Measurements from ENCODE around the gene CNOT2. TPM values are rescaled to one million over a fixed set of nuclear protein-coding genes. Genes with fewer than 3 reads are reported as not detected.

Gene CNOT2
- total RNA-seq, 3 donors from 2014 or later = 80.3 to 86.2 (median 81.0) TPM

DNA sequence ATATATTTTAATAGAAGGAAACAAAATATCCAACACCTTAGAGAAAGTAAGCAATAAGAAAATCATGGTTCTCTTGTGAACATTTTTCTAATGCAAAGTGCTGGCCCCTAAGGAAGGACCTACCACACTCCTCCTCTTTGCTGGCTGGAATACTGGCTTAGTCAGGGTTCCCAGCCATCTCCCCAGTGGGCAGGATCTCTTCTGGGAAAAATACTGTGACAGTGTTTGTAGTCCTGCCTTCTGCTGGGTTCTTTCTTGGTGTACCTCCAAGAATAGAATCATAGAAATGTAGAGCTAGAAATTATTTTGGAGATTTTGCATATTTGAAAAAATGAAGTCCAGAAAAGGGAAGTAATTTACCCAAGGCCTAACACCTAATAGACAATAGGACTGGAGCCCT lies 154.8 kb downstream of the CNOT2 start:
- Histone ChIP-seq H3K4me1 (ENCODE audit: low read depth) (no peaks in the 10 kb centered on the region), H3K4me3 (no peak overlapping the region), H3K9me3 (no peaks in the 10 kb centered on the region), H3K36me3 (ENCODE audit: low read depth) (no peaks in the 10 kb centered on the region)
- intact Hi-C loops (cut with DNase I, micrococcal nuclease) = no loop called here
- TF ChIP-seq, protein P1, sequence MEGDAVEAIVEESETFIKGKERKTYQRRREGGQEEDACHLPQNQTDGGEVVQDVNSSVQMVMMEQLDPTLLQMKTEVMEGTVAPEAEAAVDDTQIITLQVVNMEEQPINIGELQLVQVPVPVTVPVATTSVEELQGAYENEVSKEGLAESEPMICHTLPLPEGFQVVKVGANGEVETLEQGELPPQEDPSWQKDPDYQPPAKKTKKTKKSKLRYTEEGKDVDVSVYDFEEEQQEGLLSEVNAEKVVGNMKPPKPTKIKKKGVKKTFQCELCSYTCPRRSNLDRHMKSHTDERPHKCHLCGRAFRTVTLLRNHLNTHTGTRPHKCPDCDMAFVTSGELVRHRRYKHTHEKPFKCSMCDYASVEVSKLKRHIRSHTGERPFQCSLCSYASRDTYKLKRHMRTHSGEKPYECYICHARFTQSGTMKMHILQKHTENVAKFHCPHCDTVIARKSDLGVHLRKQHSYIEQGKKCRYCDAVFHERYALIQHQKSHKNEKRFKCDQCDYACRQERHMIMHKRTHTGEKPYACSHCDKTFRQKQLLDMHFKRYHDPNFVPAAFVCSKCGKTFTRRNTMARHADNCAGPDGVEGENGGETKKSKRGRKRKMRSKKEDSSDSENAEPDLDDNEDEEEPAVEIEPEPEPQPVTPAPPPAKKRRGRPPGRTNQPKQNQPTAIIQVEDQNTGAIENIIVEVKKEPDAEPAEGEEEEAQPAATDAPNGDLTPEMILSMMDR (IDR thresholded peaks at IDR 0.05) = no peak
- no peak for DNase-seq
- no peak for ATAC-seq

DNA sequence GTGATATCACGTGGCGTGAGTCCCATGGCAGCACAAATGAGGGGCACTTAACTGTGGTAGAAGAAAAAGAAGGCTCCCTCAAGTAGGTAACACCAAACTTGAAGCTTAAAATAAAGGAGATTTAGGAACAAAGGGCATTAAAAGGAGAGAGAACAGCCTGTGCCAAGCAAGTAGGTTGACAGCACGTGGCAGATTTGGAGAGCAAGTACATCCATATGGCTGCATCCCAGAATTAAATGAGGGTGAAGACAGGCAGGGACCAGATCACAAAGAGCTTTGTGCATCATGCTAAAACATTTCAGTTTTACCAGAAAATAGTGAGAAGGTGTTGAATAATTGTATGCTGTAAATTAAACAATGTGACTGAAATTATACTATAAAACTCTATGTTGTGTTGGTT lies 155.6 kb downstream of the CNOT2 start:
- ATAC-seq (no peak), DNase-seq (no peak)
- Histone ChIP-seq H3K4me3 (no peak overlapping the region), H3K4me1 (ENCODE audit: low read depth) (no peaks in the 10 kb centered on the region), H3K9me3 (no peaks in the 10 kb centered on the region), H3K36me3 (ENCODE audit: low read depth) (no peaks in the 10 kb centered on the region)
- TF ChIP-seq, protein P1 (IDR thresholded peaks at IDR 0.05) = no peak
- intact Hi-C loops (cut with DNase I, micrococcal nuclease) = no loop called here

DNA sequence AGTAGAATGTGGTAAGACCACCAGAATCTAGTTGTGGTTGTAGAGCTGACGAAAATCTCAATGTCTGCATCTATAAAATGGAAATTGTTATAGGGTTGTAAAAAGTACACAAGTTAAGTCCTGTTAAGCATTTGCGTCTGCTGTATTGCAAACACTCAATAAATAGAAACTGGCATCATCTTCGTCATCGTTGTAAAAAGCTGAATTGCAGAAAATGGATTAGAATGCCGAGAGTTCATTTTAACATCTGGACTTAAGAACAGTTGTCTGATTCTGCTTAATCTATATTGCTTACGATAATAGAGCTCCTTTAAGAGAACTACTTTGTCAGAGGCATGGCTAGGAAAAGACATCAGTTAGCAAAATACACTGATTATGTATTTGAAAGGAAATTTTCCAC lies 156.1 kb downstream of the CNOT2 start:
- intact Hi-C loops (cut with DNase I, micrococcal nuclease) = no loop called here
- no peak for ATAC-seq
- H3K4me3 ChIP-seq = no peak overlapping the region
- H3K36me3 ChIP-seq (ENCODE audit: low read depth) = no peaks in the 10 kb centered on the region
- TF ChIP-seq, protein P1 (IDR thresholded peaks at IDR 0.05) = no peak
- DNase-seq = no peak
- H3K4me1 ChIP-seq (ENCODE audit: low read depth) = no peaks in the 10 kb centered on the region
- H3K9me3 ChIP-seq = no peaks in the 10 kb centered on the region

DNA sequence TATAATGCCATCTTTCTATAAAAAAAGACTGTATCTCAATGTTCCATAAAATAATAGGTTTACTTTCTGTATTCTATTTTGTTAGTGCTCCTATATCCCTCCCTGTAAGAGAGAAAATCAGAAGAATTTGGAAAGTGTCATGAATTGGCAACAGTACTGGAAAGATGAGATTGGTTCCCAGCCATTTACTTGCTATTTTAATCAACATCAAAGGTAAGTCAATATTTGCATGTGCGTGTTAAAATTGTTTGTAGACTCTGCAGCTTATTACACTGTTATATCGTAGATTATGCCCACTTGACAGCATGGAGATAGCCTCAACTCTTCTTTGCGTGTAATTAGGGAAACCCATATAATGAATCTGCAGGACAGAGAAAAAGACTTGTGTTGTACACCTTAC lies 156.9 kb downstream of the CNOT2 start:
- no peaks in the 10 kb centered on the region for H3K4me1 ChIP-seq (ENCODE audit: low read depth)
- intact Hi-C loops (cut with DNase I, micrococcal nuclease) = no loop called here
- no peaks in the 10 kb centered on the region for H3K36me3 ChIP-seq (ENCODE audit: low read depth)
- ATAC-seq = no peak
- TF ChIP-seq, protein P1 (IDR thresholded peaks at IDR 0.05) = no peak
- no peak overlapping the region for H3K4me3 ChIP-seq
- H3K9me3 ChIP-seq = no peaks in the 10 kb centered on the region
- DNase-seq = no peak

DNA sequence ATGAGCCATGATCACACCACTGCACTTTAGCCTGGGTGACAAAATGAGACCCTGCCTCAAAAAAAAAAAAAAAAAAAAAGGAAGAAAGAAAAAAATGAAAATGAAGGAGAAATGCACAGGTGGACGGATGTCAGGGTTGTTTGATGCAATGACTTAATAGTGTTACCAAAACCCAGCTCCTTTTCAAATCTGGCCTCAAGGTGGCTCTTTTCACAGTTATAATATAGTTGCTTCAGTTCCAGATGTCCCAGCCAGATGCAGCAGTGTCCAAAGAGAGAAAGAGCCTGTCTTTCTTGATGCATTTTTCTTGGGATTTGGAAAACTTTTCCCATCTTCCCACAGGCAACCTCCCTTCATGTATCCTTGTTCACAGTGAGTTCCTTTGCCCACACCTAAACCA lies 159.4 kb downstream of the CNOT2 start:
- TF ChIP-seq, protein P1 (IDR thresholded peaks at IDR 0.05) = no peak
- H3K4me1 ChIP-seq (ENCODE audit: low read depth) = no peaks in the 10 kb centered on the region
- no peak overlapping the region for H3K4me3 ChIP-seq
- H3K36me3 ChIP-seq (ENCODE audit: low read depth) = no peaks in the 10 kb centered on the region
- ATAC-seq (no peak), DNase-seq (peak in 1 of 3 donors; percentile 2)
- intact Hi-C loops (cut with DNase I, micrococcal nuclease) = no loop called here
- H3K9me3 ChIP-seq = no peaks in the 10 kb centered on the region

DNA sequence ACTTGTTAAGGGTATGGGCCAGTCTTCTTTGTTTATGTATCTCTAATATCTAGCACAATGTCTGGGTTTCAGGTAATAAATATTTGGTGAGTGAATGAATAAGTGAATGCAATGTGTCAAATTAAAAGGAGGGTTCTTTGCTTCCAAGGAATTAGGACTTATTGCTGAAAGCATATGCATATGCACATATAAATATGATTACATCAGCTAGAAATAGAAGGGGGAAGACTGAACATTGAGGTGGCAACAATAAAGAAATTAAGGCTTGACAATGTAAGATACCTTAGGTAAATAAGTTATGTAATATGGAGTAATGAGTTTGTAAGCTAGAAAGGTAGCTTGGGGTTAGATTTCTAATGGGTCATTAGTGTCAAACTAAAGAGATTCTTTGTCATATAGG lies 160.6 kb downstream of the CNOT2 start:
- Histone ChIP-seq H3K4me1 (ENCODE audit: low read depth) (no peaks in the 10 kb centered on the region), H3K4me3 (no peak overlapping the region), H3K9me3 (no peaks in the 10 kb centered on the region), H3K36me3 (ENCODE audit: low read depth) (no peaks in the 10 kb centered on the region)
- TF ChIP-seq, protein P1 (IDR thresholded peaks at IDR 0.05) = no peak
- ATAC-seq (no peak), DNase-seq (no peak)
- intact Hi-C loops (cut with DNase I, micrococcal nuclease) = no loop called here

Measured in mucosa of descending colon (tissue), 3 donors.